HG02938 (cell line): Measurements from ENCODE around the gene NSUN2.
"Not testable (repeated sequence)": the region's sequence is repeated elsewhere in the genome, so short reads cannot be mapped to it uniquely, and the experiment has no call there.

ENCODE experiments used
- ATAC-seq: cut with Tn5 transposase; IDR thresholded peaks from one replicate; pipeline ENCODE4 v1.9.1; 2021; ENCODE audit warnings: mild to moderate bottlenecking, moderate library complexity; ENCODE audit not compliant: unreplicated experiment

The NSUN2 gene

DNA sequence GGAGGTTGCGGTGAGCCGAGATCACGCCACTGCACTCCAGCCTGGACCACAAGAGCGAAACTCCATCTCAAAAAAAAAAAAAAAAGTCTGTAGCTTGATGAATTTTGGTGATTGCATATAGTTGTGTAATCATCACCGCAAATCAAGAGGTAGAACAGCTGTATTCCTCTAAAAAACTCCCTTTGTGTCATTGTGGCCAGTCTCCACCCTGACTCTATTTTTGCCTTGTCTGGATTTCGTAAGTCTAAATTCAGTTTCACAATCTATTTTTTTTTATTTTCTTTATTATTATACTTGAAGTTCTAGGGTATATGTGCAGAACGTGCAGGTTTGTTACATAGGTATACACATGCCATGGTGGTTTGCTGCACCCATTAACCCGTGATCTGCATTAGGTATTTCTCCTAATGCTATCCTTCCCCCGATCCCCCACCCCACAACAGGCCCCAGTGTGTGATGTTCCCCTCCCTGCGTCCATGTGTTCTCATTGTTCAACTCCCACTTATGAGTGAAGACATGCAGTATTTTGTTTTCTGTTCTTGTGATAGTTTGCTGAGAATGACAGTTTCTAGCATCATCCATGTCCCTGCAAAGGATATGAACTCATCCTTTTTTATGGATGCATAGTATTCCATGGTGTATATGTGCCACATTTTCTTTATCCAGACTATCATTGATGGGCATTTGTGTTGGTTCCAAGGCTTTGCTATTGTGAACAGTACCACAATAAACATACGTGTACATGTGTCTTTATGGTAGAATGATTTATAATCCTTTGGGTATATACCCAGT is 12.9 kb upstream of the NSUN2 start:
- ATAC-seq = not testable (repeated sequence)

DNA sequence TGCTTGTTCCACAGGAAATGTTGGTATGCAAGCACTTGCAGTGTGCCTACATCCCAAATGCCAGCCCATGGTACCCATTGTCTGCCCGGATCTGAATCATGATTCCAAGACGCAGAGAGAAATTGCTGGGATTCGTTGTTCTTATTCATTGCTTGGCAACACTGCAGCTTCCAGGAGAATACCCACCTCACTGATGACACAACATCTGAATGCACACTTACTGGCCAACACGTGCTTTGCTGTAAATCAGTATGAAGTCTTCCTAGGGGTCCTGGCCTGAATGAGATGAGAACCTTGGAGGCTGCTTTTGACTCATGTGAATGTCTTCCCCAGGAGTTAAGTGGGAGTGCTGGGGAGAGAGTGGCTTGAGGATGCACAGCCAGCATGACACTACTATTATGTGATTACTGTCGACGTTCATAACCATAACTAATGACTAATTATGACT is 12.0 kb upstream of the NSUN2 start:
- ATAC-seq = no peak

DNA sequence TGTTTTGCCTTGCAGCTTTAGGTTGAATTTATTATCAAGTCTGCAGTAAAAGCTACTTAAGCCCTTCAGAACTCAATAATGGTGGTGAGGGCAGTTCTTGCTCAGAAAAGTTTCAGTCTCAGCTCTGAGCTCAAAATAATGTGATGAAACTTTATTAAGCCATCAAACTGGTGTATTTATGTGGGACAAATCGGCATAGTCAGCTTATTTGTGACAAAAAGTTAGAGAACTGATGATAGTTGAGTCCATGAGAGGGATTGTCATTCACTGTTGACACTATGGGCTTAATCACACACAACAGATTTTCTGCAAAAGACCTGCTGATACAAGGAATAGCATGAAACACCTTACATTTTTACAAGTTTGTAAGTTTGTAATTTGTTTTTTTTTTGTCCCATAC is 9.8 kb upstream of the NSUN2 start:
- ATAC-seq = no peak

DNA sequence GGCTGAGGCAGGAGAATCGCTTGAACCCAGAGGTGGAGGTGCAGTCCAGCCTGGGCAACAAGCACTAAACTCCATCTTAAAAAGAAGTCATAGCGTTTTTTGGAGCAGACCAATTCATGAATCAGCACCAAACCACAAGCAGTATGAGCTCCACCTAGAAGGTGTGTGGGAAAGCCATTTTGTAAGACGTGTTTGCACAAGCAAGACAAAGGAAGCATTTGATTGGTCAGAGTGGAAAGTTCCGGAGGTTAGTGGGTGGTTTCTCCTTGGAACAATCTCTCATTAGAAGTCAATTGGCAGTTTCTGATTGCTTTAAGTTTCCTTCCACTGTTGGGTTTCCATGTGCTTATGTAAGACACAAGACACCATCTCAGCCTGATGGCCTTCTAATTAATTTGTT is 5.4 kb upstream of the NSUN2 start:
- ATAC-seq = no peak

DNA sequence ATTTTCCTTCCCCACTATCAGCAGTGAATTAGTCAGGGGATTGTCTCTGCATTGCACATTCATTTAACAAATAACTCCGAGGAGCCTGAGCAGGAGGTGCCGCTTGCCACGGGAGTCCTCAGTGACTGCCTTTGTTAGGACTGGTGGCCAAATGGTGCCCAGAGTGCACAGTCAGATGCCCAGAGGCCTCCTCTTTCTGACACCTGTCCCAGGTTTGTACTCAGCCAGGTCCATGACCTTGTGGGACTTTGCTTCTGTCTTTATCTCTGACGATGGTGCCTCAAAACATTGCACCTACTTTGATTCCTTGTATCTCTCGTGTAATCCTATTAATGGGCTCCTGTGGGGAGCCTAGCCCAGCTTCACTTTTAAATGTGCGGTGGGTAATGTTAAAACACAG is 4.7 kb upstream of the NSUN2 start:
- no peak for ATAC-seq

DNA sequence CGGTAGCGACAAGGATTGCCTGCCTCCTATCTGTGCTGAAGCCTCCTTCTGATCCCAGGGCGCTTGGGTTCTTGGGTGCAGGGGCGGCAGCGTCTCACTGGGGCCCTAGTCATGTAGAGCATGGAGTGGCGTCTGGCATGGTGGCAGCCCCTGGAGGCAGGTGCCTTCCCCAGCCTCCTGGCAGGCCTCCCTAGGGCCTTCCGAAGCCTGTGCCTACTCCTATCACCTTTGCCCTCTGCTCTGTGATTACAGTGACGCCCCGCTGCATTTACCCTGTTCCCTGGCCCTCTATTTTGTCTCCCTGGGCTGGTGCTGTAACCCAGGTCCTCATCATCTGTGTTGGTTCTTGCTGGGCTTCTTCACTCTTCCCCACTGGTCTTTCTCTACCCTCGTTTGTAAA is 4.2 kb upstream of the NSUN2 start:
- ATAC-seq = no peak

DNA sequence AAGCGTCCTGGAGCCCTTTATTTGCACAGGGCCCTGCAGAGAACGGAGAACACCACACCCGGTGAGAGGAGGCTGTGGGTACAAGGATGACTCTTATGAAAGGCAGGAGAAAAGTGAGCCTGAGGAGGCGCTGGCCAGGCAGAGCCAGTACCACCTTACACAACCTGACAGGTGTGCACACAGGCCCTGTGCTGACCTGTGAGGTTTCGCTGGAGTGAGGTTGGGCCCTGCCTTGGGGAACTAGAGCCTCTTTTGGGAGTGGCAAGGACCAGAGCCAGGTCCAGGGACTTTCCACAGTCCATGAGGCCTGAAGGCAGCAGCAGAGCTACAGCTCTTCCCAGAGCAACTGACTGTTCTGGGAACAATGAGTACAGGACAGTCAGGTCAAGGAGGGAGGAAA is 3.4 kb upstream of the NSUN2 start:
- no peak for ATAC-seq

DNA sequence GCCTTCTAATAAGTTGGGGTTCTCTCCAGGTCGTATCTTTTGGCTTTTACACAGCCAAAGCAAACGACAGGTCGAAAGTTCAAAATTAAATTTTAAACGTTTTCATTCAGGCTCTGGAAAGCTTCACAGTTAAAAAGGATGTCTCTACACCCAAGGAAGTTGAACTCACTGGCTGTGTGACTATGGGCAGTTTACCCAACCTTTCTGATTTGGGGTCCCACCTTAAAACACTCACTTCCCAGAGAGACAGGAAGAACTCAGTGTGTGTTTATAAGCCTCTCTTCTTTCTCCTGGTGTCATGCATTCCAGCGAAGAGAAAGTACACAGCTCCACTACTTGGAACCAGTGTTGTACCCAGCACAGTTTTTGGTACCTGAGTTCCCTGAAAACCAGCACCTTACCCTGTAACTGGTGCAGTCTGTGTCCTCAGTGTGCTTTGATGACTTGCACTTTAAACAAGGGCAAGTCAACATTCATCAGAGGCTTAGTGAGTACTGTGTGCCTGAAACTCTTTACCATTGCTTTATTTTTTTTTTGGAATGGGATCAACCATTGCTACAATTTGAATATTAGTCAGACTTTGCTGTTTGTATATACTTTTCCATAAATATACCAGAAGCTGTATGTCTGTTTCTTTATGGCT is 2.1 kb upstream of the NSUN2 start:
- ATAC-seq = no peak

DNA sequence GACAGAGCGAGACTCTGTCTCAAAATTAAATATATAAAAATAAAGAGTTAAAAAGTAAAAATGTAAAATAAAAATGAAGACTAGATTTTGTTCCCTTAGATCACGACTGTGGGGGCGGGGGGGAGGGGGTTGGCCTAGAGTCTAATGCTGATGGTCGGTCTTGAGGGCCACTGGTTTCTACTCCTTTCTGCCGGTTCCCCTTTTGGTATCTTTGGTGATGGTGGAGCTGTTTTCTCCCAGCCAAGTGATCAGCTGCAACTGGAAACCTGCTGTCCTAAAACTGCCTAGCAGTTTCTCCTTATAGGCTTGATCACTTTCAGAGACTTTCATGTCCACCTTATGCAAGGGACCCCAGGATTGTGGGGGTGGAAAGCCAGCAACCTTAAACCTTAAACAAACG is 1.5 kb upstream of the NSUN2 start:
- no peak for ATAC-seq

DNA sequence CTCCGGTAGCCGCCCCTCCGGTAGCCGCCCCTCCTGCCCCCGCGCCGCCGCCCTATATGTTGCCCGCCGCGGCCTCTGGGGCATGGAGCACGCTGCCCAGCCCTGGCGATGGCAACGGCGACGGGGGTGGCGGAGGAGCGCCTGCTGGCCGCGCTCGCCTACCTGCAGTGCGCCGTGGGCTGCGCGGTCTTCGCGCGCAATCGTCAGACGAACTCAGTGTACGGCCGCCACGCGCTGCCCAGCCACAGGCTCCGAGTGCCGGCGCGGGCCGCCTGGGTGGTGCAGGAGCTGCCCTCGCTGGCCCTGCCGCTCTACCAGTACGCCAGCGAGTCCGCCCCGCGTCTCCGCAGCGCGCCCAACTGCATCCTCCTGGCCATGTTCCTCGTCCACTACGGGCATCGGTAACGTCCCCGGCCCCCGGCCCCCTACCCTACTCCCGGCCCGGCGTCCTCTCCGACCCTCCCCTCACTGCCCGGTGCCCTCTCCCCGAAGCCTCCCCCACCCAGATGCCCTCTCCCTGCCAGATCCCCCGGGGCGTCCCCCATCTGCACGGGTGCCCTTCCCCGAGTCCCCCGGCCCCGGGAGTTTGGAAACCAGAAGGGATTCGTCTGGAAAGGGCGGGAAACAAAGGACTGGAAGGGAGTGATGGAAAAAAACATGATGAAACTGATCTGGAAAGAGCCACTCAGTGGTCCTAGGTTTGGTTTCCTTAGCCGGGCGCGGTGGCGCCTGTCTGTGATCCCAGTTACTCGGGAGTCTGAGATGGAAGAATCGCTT is 813 bp upstream of the NSUN2 start:
- ATAC-seq = peak; percentile 53

DNA sequence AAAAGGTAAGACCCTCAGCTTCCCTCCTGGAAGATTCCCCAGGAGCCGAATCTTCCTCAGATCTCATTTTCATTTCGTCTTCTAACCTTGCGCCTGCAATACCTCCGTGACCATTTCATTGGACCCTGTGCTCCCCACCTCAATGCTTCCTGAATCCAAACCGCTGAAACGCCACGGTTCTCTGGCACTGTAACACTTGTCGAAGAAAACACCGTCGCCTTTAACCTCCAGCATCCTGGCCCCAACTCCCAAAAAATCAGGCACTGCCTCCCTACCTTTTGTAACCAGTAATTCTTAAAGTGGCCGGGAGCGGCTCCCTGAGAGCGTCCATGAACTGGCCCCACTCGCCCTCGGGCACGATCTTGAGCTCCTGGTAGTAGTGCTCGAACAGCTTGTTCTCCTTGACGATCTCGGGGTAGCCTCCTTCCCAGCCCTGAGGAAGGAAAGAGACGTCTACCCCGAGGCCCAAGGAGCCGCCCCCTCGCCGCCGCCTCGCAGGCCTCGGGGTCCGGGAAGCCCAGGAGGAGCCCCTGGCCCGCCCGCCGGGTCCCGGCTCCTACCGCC is 438 bp downstream of the NSUN2 start:
- peak; percentile 16 for ATAC-seq

DNA sequence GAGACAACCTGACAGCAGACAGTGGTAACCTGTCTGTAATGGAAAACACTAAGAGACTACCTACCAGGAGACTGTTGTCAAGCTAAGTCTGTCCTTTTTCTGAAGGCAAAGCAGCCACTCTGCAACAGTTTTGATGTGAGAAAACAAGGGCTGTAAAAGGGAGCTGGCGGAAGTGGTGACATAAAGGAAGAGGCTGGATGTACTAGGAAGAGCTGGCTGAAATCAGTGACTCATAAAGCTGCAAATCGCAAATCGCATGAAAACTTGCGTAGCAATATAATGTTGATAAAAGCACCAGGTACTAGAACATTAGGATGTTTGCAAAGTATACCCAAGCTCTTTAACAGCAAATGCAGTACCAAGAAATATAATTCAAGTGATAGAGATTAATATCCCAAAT is 1.4 kb downstream of the NSUN2 start:
- no peak for ATAC-seq

DNA sequence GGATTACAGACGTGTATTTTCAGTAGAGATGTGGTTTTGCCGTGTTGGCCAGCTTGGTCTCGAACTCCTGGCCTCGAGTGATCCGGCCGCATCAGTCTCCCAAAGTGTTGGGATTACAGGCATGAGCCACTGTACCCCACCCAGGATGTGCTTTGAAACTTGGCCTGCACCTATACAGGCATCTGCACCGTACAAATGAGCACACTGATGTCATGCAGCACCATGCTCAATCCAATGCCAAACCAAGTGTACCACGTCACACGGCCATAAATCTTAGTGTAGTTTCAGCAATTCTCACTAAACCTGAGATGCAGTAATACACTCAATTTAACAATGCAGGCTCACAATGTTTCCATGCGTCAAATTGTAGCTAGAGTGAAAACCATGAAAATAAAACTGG is 6.3 kb downstream of the NSUN2 start:
- no peak for ATAC-seq

DNA sequence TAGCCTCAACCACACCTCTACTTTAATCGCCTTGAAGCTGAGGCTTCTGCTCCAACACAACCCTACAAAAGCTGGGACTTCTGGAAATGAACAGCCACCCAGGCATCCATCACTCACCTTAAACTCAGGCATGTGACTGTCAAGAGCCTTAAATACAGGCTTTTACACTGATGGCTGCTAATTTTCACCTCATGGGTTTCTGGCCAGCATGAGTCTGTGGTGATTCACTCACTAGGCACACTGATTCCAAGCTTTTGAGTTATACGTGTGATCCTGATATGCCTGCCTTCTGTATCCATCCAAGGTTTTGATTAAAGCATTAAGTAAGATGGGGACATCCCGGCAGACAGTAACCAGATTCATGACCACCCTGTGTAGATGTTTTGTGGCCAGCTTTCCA is 8.9 kb downstream of the NSUN2 start:
- no peak for ATAC-seq

DNA sequence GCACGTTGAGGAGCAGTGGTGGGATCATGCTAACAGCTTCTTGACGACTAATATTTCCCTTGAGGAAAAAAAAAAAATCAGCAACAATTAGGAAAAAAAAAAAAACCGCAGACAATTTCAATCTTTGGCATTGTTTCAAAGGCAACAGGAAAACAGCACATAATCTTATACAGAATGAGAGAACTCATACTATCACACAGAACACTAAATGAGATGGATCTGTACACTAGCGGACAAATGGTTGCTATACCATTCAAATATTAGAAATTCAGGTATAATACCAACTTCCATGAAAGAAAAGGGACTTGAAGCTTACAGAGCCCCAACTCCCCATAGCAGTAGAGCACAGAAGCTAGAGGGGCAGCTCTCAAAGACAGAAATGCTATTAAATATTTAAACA is 9.6 kb downstream of the NSUN2 start:
- ATAC-seq = no peak

DNA sequence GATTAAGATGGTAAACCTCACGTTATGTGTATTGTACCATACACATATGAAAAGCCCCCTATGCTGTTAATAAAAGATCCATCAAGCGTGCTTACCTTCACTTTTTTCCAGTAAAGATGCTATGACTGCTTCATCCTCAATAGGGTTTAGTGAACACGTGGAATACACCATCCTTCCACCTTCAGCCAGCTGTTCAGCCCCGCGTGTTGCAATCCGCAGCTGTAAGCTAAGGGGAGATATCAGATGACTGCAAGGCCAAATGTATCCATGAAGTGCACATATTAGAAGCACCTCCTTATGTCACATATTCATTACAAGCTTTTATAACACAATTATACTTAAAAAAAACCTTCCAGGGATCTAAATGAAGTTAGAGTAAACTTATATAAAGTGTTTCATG is 16.2 kb downstream of the NSUN2 start:
- ATAC-seq = no peak

DNA sequence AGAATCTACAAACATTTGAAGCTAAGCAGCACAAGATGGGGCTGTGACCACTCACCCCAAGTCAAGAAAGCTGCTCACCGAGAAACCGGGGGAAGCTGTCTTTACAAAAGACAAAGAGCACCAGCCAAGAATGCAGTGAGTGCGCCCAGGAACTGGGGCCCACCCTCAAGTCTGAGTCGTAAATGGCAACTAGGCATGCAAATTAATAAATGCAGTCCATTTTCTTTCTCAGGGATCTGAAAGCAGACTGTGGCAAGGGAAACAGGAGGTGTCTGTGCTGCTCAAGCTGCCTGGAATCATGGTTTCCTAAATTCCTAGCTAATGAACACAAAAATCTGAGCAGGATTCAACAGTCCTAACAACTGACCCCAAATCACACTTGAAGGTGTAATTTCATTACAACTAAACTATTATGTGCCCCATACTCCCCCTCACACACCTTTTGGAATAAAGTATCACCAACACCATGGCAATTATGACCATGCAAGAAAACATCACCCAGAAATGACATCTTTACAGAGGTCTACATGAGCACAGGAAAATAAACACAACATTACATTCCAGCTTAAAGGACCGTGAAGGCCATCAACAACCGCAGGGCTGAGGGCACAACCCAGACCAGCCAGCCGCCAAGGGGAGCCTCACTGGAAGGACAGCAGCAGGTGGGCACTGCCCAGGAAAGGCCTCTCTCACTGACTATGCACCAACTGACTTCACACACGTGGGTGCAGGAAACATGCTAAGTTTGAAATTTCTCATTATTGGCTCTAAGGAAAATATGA is 17.6 kb downstream of the NSUN2 start:
- ATAC-seq = no peak

DNA sequence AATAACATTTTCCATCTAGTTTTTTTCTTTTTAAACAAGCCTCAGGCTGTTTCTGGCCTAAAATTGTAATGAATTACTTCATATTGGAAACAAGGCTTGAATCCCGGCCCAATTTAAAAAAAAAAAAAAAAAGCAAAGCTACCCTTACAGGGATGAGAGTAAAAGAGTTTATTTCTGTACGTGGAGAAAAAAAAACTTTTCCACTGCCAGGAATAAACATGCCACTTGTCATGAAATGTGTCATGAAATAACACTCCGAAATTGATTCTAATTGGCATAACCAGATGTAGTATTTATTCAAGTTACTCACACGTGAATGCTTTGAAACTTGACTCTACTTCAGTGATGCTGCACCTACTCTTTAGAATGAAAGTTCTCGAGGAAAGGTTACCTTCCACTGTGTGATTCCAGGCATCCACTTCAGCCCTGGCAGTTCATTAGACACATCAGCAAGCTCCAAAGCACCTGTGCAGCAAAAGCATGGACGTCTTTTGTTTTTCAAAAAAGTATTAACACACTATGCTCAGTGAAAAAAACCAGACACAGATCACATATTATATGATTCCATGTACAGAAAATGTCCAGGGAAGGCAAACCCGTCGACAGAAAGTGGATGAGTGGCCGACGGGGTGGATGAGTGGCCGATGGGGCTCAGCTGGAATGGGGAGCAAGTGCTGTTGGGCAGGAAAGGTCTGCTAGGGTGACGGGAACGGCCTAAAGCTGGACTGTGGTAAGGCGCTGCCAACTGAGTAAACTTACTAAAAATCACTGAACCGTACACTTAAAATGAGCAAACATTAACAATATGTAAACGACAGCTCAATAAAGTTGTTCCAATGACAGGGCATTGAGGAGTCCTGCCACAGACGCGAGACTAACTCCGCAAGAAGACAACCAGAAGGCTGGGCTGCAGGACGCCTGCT is 21.2 kb downstream of the NSUN2 start:
- ATAC-seq = no peak

DNA sequence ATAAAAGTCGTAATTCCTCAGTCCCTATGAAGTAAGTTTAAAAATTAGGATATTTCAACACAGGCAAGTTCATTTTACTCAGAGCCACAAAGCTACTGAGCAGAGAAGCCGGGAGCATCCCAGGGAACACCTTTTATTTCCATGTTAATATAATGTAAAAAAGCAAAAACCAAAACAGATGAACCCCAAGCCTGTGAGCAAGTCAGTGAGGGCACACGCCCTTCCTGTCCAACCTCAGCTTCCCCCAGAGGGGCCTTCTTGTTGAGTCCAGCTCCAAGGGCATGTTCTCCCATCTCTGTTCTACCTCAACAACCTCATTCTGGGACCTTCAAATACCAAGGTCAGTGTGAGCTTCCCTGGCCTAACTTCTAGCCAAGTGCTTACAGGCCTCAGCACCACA is 24.8 kb downstream of the NSUN2 start:
- ATAC-seq = no peak

DNA sequence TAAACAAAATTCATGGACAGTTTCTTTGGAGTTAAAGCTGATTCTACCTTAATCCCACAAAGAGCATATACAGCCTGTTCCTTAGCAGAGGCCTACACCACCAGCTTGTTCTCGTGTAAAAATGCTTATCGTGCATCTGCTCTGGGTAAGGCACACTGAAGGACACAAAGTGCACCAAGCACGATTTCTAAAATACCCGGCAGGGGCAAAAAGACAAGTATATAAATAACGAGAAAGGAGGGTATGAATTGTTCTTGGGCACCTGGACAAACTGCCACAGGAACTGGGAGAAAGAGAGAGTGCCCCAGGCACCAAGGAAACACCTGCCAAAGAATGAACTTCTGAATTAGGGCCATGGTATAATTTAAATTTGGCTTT is 25.3 kb downstream of the NSUN2 start:
- no peak for ATAC-seq
